ENCODE results near the gene PRKCG.
"Not testable (repeated sequence)": the region's sequence is repeated elsewhere in the genome, so short reads cannot be mapped to it uniquely, and the experiment has no call there.

Gene PRKCG

GRCh38 chr19:53881482-53882390 lies at the start of gene PRKCG:
Gene PRKCG (plus strand): TSS chr19:53882197. CDS start chr19:53882495, 298 bp downstream.
- DNase-seq (ENCODE audit: low read depth), result no peak

GRCh38 chr19:53832861-53833260 lies 49.1 kb upstream of the PRKCG start:
- DNase-seq (ENCODE audit: low read depth), result not testable (repeated sequence)

GRCh38 chr19:53838446-53838845 lies 43.6 kb upstream of the PRKCG start:
- DNase-seq (ENCODE audit: low read depth), result not testable (repeated sequence)

- not testable (repeated sequence) for DNase-seq (ENCODE audit: low read depth)
Measured at GRCh38 chr19:53840241-53840640, 41.8 kb upstream of the PRKCG start.

- DNase-seq (ENCODE audit: low read depth), result peak; percentile 92
Measured at GRCh38 chr19:53840914-53841313, 41.1 kb upstream of the PRKCG start.

- no peak for DNase-seq (ENCODE audit: low read depth)
Measured at GRCh38 chr19:53844849-53845246, 37.1 kb upstream of the PRKCG start.

- DNase-seq (ENCODE audit: low read depth), result no peak
Measured at GRCh38 chr19:53847555-53847954, 34.4 kb upstream of the PRKCG start.

GRCh38 chr19:53849237-53849676 lies 32.7 kb upstream of the PRKCG start:
- DNase-seq (ENCODE audit: low read depth), result peak; percentile 93

- DNase-seq (ENCODE audit: low read depth), result no peak
Measured at GRCh38 chr19:53853707-53854106, 28.3 kb upstream of the PRKCG start.

- DNase-seq (ENCODE audit: low read depth), result no peak
Measured at GRCh38 chr19:53864308-53864836, 17.6 kb upstream of the PRKCG start.

- DNase-seq (ENCODE audit: low read depth), result no peak
Measured at GRCh38 chr19:53865523-53865917, 16.5 kb upstream of the PRKCG start.

GRCh38 chr19:53865918-53866864 lies 15.8 kb upstream of the PRKCG start:
- peak; percentile 75 for DNase-seq (ENCODE audit: low read depth)

GRCh38 chr19:53866865-53867224 lies 15.2 kb upstream of the PRKCG start:
- no peak for DNase-seq (ENCODE audit: low read depth)

GRCh38 chr19:53867225-53868090 lies 14.5 kb upstream of the PRKCG start, which contains the start of gene MYADM:
Gene MYADM (plus strand): TSS chr19:53867883. CDS start chr19:53873530, 5,647 bp downstream.
- DNase-seq (ENCODE audit: low read depth), result peak; percentile 99

- peak; percentile 78 for DNase-seq (ENCODE audit: low read depth)
Measured at GRCh38 chr19:53868091-53868891, 13.7 kb upstream of the PRKCG start.

- DNase-seq (ENCODE audit: low read depth), result peak; percentile 96
Measured at GRCh38 chr19:53868892-53869804, 12.8 kb upstream of the PRKCG start.

GRCh38 chr19:53869805-53870484 lies 12.1 kb upstream of the PRKCG start:
- not testable (repeated sequence) for DNase-seq (ENCODE audit: low read depth)

GRCh38 chr19:53870485-53870844 lies 11.5 kb upstream of the PRKCG start:
- no peak for DNase-seq (ENCODE audit: low read depth)

- DNase-seq (ENCODE audit: low read depth), result no peak
Measured at GRCh38 chr19:53871454-53871853, 10.5 kb upstream of the PRKCG start.
